K562 (cell line): Measurements from ENCODE around the gene TMEM184B. TPM values are rescaled to one million over a fixed set of nuclear protein-coding genes. Genes with fewer than 3 reads are reported as not detected.

ENCODE experiments used
- ATF2 ChIP-seq: sonication (generic); formaldehyde crosslinking; IDR thresholded peaks from 2 replicates; pipeline ENCODE4 v1.8.1; 2022; ENCODE audit warnings: missing genetic modification reagents
- BRD9 ChIP-seq: fragments of 450-650 bp; IDR thresholded peaks from 2 replicates; pipeline ENCODE4 v1.6.1; 2018; ENCODE audit warnings: low read depth; ENCODE audit not compliant: partially characterized antibody
- CBFA2T2 ChIP-seq: fragments of 450-650 bp; conservative IDR thresholded peaks from 2 replicates; pipeline ENCODE4 v1.6.1; 2017; ENCODE audit warnings: mild to moderate bottlenecking
- CEBPG ChIP-seq, 3 experiments: fragments of 200-800 bp in 1 of 3; sonication (Bioruptor generic) in 1 of 3; sonication (generic) in 1 of 3; formaldehyde crosslinking in 1 of 3; IDR thresholded peaks in 2 of 3; conservative IDR thresholded peaks in 1 of 3; 2 replicates each; pipeline versions ENCODE4 v1.6.1 to v1.8.0; 2016 to 2022; ENCODE audit warnings: missing compliant biosample characterization in 2 of 3, missing genetic modification characterization in 2 of 3, mild to moderate bottlenecking in 1 of 3, missing genetic modification reagents in 1 of 3
- GATAD2A ChIP-seq: fragments of 450-650 bp; IDR thresholded peaks from 2 replicates; pipeline ENCODE4 v1.6.1; 2017
- HDAC8 ChIP-seq: fragments of 450-650 bp; IDR thresholded peaks from 2 replicates; pipeline ENCODE4 v1.6.1; 2016; ENCODE audit warnings: mild to moderate bottlenecking, missing genetic modification characterization, moderate library complexity, missing compliant biosample characterization
- HNRNPK ChIP-seq: fragments of 200-400 bp; formaldehyde crosslinking; IDR thresholded peaks from one replicate; pipeline ENCODE4 v1.6.1; 2018; ENCODE audit warnings: mild to moderate bottlenecking, low read depth, low read length; ENCODE audit not compliant: poor library complexity, severe bottlenecking
- KAT7 ChIP-seq: sonication (generic); formaldehyde crosslinking; IDR thresholded peaks from 2 replicates; pipeline ENCODE4 v1.8.0; 2022; ENCODE audit warnings: missing genetic modification reagents, mild to moderate bottlenecking, borderline replicate concordance
- MAFG ChIP-seq: fragments of 450-650 bp; conservative IDR thresholded peaks from 2 replicates; pipeline ENCODE4 v1.6.1; 2016; ENCODE audit warnings: missing genetic modification characterization, missing compliant biosample characterization
- NR2C2 ChIP-seq, 2 experiments: fragments of 200-800 bp in 1 of 2; sonication (Bioruptor generic) in 1 of 2; sonication (generic) in 1 of 2; formaldehyde crosslinking in 1 of 2; IDR thresholded peaks; 2 replicates each; pipeline versions ENCODE4 v1.6.1 to v1.8.0; 2016 to 2022; ENCODE audit warnings: mild to moderate bottlenecking in 1 of 2, missing compliant biosample characterization in 1 of 2, missing genetic modification characterization in 1 of 2, missing genetic modification reagents in 1 of 2
- PREB ChIP-seq: sonication (generic); formaldehyde crosslinking; IDR thresholded peaks from 2 replicates; pipeline ENCODE4 v1.8.1; 2023; ENCODE audit warnings: mild to moderate bottlenecking, missing genetic modification reagents
- RERE ChIP-seq: sonication (generic); formaldehyde crosslinking; IDR thresholded peaks from 2 replicates; pipeline ENCODE4 v1.8.0; 2023; ENCODE audit warnings: missing genetic modification reagents, mild to moderate bottlenecking, borderline replicate concordance
- ZBTB49 ChIP-seq: sonication (generic); formaldehyde crosslinking; IDR thresholded peaks from 2 replicates; pipeline ENCODE4 v1.8.0; 2022; ENCODE audit warnings: missing genetic modification reagents, mild to moderate bottlenecking, borderline replicate concordance
- ZNF134 ChIP-seq: fragments of 250-450 bp; sonication (Bioruptor Pico); conservative IDR thresholded peaks from 2 replicates; pipeline ENCODE4 v1.4.0; 2020
- ZNF253 ChIP-seq: fragments of 250-450 bp; sonication (Bioruptor Pico); conservative IDR thresholded peaks from 2 replicates; pipeline ENCODE4 v1.6.1; 2021; ENCODE audit warnings: mild to moderate bottlenecking
- polyA plus RNA-seq, 8 experiments: library from polyadenylated mRNA; depleted of rRNA in 4 of 8; stranded (reverse) in 5 of 8; unstranded in 3 of 8; fragments of >200 nt; fragmentation: Nextera tagmentation in 2 of 8; fragmentation: Illumina TruSeq in 1 of 8; extraction: Ambion mirVana in 2 of 8; extraction: Trizol in 1 of 8; gene quantifications; 2 replicates each; pipeline versions ENCODE4 v1.2.1 to v1.2.3, GENCODE V29; 2011 to 2014; ENCODE audit warnings: inconsistent platforms in 1 of 8, missing spikeins in 1 of 8
- total RNA-seq, 7 experiments: library from RNA; depleted of rRNA in 6 of 7; stranded (reverse); fragments of >200 nt in 6 of 7; fragmentation: Illumina TruSeq in 2 of 7; extraction: Trizol in 2 of 7; gene quantifications; 2 replicates each; pipeline versions ENCODE4 v1.2.1 to v1.2.3, GENCODE V29; 2011 to 2021; ENCODE audit warnings: low replicate concordance in 1 of 7

TMEM184B gene
- total and polyA plus RNA-seq, 9 of the 15 experiments (the other 6 are each of a cell fraction or from before 2014, with no cell fraction given), result 0.31 to 25.1 (median 6.2) TPM

GRCh38 chr22:38240734-38241252 is 32.0 kb downstream of the TMEM184B start (continued):
- TF ChIP-seq ZBTB49 (no peak), ZNF134 (CRISPR knock-in tag) (no peak), MAFG (tag) (peak; percentile 67), BRD9 (peak; percentile 76), ATF2 (CRISPR knock-in tag) (no peak), CBFA2T2 (no peak), HNRNPK (no peak), ZNF253 (CRISPR knock-in tag) (no peak), NR2C2 (CRISPR knock-in tag; IDR thresholded peaks at IDR 0.05) (no peak), NR2C2 (tag; IDR thresholded peaks at IDR 0.05) (peak; percentile 30; the same call in 1 of the 2 replicates), GATAD2A (no peak), CEBPG (CRISPR knock-in tag; IDR thresholded peaks at IDR 0.05) (peak; percentile 70; the same call in 1 of the 2 replicates), CEBPG (tag; conservative IDR thresholded peaks at IDR 0.05 in 1 of 2, IDR thresholded peaks at IDR 0.05 in 1 of 2) (peak; percentile 44 to 79; a peak in 3 of 4 replicates), RERE (CRISPR knock-in tag) (no peak), KAT7 (CRISPR knock-in tag) (no peak), PREB (CRISPR knock-in tag) (no peak), HDAC8 (no peak)
